Pons (tissue), 1 donor: ENCODE data around the gene INO80E.
A peak's percentile ranks its signal among the peaks of the same experiment; 100 is the strongest.
"Not testable (repeated sequence)": the region's sequence is repeated elsewhere in the genome, so short reads cannot be mapped to it uniquely, and the experiment has no call there.

Source experiments
- DNase-seq: peaks from one replicate; pipeline ENCODE4 v3.0.0-alpha.2; 2016; ENCODE audit warnings: low spot score

Gene INO80E, protein sequence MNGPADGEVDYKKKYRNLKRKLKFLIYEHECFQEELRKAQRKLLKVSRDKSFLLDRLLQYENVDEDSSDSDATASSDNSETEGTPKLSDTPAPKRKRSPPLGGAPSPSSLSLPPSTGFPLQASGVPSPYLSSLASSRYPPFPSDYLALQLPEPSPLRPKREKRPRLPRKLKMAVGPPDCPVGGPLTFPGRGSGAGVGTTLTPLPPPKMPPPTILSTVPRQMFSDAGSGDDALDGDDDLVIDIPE

DNA sequence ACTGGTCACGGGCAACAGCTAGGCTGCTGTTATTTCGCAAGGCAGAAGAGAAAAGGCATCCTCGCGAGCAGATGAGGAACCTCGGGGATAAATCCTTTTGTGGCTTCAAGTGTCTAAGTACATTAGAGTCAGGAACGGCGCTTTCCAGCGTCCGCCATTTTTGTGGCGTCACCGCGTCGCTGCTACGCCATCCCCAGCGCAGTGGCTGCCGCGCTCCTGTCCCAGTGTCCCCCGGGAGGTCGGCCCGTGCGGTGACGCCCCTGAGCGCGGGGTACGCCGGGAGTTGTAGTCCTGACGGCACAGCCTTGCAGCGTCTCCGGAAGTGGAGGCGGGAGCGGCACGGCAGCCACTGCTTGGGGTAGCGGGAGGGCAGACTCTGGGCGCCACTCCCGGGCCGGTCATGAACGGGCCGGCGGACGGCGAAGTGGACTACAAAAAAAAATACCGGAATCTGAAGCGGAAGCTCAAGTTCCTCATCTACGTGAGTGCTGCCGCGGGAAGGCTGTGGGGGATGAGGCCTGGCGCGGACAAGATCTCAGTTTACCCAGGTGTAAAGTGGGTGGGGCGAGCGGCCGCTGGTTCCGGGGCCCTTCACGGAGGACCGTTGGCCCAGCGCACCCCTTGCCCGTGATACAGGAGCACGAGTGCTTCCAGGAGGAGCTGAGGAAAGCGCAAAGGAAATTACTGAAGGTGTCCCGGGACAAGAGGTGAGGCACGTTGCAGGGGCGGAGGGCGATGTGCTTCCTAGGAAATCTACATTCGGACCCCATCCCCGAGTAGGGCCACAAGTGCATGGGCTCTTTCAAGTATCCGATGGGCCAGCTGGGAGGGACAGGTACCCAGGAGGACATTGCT, at the start of gene INO80E:
TSS of gene INO80E (plus strand) at position 331 of the 855 bp plus-strand sequence. CDS start at position 401, 70 bp downstream.
- peak; percentile 96 for DNase-seq

DNA sequence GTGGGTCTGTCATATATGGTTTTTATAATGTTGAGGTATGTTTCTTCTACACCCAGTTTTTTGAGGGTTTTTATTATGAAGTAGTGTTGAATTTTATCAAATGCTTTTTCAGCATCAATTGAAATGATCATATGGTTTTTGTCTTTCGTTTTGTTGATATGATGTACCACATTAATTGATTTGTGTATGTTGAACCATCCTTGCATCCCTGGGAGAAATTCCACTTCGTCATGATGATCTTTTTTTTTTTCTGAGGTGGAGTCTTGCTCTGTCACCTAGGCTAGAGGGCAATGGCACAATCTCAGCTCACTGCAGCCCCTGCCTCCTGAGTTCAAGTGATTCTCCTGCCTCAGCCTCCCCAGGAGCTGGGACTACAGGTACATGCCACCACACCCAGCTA, 48.1 kb upstream of the INO80E start:
- no peak for DNase-seq

DNA sequence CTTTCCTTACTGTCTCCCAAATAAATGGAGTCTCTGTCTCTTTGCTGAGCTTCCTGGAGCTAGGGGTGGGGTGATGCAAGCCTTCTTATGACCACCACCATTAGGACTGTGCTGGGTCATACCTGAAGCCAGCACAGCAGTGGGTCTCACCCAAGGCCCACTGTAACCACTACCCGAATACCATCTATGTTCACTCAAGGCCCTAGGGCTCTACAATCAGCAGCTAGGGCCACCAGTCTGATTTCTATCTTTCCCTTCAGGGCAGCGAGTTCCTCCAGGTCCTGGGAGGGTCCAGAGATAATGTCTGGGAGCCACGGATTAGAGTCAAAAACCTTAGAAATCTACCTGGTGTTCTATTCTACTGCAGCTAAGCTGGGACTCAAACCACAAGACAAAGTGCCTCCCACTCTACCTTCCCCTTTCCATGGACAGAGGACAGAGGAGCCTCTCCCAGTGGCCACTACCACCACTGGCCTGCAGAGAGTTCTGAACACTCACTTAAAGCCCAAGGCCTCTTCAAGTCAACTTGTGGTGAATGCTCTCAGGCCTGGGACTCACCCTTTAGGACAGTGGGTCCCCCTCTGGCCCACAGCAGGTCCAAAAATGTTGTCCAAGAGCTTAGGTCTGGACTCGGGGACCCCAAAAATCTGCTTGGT, 45.1 kb upstream of the INO80E start:
- no peak for DNase-seq

DNA sequence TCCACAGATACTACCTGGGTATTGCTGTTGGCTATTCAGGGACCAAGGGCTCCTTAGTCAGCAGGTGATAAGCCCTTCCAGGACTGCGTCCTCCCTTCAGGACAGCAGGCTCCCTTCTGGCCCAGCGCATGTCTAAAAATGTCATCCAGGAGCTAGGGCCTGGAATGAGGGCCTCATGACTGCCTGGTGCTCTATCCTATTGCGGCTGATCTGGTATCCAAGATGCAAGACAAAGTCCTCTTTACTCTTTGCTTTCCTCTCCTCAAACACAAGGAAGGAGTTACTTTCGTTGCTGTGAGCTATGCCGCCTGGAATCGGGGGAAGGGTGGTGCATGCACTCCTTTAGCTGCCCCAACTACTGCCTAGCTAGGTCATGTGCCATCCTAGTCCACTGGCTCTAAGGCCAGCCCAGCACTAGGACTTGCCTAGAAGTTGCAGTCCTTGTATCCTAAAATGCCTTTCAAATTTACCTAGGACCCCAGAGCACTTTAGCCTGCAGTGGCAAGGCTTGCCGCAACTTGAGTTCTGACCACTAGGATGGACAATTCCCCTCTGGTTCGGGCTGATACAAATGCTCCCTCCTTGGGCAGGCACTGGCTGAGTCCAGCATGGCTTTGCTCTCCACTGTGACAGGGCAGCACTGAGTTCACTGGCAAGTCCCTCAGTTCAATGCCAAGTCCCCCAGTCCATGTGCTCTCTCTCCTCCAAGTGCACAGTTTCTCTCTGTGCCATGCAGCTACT, 44.2 kb upstream of the INO80E start:
- no peak for DNase-seq

DNA sequence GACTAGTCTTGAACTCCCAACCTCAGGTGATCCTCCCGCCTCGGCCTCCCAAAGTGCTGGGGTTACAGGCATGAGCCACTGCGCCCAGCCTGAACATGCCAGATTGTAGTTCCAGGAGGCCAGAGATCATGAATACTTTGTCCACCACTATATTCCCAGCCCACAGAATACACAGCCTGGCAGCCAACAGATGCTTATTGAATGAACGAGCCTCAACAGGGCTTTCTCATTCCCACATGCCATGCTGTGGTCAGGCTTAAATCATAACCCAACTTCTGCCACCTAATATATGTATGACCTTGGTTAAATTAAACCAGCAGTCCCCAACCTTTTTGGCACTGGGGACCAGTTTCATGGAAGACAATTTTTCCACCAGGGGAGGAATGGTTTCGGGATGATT, 37.3 kb upstream of the INO80E start:
- DNase-seq = no peak

DNA sequence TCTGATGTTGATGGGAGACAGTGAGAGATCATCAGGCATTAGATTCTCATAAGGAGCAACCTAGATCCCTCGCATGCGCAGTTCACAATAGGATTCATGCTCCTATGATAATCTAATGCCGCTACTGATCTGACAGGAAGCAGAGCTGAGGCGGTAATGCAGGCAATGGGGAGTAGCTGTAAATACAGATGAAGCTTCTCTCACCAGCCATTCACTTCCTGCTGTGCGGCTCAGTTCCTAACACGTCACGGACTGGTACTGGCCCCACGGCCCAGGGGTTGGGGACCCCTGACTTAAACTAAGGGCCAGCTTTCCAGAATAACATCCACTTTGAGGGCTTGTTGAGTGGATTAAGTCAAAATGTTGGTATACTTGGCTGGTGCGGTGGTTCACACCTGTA, 36.7 kb upstream of the INO80E start:
- no peak for DNase-seq

DNA sequence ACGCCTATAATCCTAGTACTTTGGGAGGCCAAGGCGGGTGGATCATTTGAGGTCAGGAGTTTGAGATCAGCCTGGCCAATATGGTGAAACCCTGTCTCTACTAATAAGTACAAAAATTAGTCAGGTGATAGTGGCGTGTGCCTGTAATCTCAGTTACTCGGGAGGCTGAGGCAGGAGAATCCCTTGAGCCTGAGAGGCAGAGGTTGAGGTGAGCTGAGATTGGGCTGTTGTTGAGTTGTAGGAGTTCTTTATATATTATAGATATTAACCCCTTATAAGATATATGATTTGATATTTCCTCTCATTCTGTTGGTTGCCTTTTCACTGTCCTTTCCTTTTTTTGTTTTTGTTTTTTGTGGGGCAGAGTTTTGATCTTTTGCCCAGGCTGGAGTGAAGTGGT, 36.2 kb upstream of the INO80E start:
- DNase-seq = not testable (repeated sequence)

DNA sequence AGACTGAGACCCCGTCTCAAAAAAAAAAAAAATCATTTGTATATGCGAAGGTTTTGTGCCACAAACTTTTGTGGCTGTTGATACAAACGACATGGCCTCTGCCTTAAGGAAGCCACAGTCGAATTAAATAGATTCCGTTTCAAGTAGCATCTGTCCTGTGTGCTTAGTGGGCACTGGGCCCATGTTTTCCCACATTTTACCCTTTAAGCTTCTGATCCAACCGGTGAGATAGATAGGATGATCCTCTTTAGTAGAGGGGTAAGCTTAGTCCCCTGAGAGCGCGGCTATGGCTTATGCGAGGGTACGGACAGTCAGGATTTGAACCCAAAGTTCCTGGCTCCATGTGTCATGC, 34.9 kb upstream of the INO80E start:
- no peak for DNase-seq

DNA sequence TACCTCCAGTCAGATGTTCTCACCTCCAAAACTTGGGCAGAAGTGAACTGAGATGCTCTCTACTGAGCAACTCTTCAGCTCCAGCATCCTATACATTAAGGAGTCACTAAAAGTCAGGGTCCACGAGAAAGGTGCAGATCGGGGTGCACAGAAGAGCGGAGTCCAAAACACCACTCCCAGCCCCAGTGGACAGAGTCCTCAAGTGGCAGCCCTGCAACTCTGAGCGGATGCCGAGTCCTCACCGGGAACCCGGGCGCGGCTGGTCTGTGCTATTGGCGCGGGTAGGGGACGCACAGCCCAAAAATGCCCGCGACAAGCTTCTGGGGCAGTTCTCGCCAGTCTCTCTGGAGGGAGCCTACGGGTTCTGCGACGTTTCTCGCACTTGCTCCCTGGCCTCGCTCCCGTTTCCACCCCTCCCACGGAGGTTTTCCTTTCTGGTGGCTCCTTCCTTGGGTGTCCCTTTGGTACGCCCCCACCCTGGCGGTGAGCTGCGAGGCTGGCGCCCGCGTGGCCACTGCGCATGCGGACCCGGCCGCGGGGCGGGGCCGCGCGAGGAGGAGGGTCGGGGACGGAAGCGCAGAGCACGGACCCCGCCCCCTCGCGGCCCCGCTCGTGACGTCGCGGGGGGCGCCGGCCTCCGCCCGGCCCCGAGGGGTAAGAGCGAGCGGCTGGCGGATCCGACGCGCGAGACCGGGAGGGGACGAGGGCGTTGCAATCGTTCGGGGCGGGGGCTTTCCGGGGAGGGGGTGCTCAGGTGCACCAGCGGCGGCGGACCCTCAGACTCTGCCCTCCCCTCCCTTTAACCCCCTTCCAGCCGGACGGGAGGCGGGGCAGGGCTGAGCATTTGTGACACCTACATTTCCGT, 34.3 kb upstream of the INO80E start, which contains the start of gene TMEM219:
TSS of gene TMEM219 (plus strand) at position 601 of the 865 bp plus-strand sequence. CDS start 1,065 bp downstream, outside the sequence.
- DNase-seq = peak; percentile 93

DNA sequence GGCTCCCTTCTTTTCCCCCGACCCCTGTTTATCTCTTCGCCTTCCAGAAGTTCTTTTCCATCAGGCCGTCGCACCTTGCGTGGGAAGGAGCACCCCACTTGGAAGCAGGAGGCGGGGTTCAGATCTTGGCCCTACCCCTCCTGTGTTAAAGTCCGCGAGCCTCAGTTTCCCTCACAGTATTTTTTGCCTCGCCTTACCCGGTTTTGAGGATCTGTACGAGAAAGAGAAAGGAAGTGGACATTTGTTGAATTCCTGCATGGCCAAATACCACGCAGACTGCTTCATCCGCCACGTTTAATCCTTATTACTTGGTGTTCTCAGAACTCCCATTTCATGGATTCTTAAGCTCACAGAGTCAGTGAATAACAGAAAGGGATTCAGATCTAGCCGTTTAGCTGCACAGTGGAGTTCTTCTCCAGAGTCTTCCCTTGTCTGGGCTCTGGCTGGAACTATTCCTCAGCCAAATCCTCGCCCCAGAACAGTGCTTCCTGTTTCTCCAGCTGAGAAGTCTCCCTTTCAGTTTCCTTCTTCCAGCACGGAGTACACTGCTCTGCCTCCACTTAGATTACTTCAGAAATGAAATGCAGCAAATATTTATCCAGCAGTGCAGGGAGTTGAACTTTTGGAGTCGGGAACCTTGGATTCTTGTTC, 33.6 kb upstream of the INO80E start:
- peak; percentile 42 for DNase-seq

DNA sequence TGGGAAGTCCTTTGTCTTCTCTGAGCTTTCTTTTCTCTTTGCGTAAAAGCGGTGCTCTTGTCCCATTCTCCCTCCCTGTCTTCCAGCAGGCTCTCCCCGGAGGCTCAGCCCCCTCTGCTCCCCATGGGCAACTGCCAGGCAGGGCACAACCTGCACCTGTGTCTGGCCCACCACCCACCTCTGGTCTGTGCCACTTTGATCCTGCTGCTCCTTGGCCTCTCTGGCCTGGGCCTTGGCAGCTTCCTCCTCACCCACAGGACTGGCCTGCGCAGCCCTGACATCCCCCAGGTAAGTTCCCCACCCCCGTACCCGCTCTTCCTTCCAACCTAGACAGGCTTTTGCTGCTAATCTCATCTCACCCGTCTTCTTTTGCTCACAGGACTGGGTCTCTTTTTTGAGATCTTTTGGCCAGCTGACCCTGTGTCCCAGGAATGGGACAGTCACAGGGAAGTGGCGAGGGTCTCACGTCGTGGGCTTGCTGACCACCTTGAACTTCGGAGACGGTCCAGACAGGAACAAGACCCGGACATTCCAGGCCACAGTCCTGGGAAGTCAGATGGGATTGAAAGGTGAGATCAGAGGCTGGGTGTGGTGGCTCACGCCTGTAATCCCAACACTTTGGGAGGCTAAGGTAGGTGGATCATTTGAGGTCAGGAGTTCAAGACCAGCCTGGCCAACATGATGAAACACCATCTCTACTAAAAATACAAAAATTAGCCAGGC, 32.9 kb upstream of the INO80E start:
- no peak for DNase-seq

DNA sequence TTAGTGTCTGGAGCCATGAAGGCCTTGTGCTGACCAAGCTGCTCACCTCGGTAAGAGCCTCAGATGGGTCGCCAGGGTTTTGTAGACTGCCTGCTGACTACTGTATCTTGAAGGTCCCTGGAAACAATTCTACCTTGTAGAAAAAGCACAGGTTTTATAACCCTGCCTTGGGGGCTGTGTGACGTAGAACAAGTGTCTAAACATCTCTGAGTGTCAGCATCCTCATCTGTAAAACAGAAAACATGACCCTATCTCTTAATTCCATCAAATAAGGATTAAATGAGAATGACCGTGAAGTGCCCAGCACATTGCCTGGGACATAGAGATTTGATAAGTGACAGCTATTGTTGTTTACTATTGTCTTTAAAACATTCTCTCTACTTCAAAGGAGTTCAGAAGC, 27.8 kb upstream of the INO80E start:
- DNase-seq = no peak

DNA sequence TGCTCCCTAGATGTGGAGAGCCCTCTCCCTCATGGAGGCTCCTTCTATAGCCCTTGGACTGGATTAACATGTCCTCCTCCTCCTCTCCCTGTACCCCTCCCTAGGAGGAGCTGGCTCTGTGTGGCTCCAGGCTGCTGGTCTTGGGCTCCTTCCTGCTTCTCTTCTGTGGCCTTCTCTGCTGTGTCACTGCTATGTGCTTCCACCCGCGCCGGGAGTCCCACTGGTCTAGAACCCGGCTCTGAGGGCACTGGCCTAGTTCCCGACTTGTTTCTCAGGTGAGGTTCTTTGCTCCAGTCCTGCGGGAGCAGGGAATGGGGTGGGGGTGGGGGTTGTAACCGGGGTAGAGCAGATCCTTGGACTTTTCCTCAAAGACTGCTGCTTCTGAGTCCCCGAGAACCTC, 24.7 kb upstream of the INO80E start:
- DNase-seq = no peak

DNA sequence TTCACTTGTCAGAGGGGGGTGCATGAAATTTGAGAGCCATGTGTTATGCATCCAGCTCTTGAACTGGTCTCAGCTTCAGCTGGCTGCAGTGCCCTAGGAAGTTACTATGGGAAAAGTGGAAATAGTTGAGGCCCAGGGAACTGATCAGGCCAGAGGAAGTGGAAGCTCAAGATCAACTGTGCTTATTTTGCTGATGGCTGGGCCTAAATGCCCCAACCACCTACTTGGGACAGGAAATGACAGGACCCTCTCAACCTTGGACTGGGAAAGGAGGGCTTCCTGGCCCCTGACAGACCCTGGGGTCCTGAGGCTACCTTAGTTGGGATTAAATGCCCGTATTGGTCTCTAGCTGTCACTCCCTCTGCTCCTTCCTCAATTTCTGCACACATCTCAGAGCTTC, 23.5 kb upstream of the INO80E start:
- DNase-seq = no peak

DNA sequence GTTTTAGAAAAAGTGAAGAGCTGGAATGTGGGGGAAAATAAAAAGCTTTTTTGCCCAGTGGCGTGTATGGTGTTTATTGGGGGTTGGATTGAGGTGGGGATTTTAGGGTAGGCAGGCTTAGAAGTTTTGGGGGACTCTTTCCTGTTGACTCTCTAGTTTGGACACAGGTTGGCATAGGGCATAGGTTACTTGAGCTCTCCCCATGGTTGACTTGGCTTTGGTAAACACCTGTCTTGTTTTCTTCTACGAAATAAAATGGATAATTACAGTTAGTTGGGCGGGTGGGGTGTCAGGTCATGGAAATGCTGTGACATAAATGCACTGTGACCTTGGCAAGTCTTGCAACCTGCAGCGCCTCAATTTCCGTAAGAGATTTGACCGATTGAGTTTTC, 23.1 kb upstream of the INO80E start:
- DNase-seq = no peak

DNA sequence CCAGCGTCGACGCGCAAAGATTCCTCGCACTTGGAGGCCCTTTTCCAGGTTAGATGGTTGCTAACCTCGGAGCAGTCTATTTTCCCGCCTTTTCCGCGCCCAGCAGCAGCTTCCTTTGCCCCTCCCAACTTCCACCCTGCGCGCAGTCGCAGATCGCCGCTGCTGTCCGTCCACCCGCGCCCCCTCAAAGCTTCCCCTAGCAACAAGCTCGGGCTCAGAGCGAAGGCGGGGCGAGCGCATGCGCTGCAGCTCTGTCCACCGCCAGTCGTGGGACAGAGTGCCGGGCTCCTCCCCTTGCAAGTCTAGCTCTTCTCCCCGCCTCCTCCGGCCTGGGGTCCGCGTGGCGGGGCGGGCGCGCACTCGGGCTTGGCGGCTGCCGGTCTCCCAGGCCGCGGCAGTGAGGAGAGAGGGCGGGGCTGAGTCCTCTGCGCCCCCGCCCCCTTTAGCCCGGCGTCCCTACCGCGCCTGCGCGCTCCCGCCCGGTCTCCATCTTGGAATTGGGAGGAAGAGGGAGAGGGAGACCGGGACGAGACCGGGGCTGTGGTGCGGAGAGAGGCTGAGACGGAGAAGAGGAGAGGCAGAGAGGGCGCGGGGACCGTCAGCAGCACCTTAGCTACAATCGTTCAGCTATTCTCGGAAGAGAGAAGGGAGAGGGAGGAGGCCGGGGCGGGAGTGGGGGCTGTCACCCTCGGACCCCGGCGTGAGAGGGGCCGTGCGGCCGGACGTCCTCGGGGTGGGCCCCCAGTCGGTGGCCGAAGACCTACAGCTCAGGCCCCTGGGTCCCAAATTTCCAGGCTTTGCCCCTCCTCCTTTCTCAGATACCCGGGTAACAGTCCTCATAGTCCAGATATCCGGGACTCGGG, 22.4 kb upstream of the INO80E start, which contains the start of gene TAOK2:
TSS of gene TAOK2 (plus strand) at position 485 of the 863 bp plus-strand sequence. CDS start 3,905 bp downstream, outside the sequence.
- peak; percentile 99 for DNase-seq

DNA sequence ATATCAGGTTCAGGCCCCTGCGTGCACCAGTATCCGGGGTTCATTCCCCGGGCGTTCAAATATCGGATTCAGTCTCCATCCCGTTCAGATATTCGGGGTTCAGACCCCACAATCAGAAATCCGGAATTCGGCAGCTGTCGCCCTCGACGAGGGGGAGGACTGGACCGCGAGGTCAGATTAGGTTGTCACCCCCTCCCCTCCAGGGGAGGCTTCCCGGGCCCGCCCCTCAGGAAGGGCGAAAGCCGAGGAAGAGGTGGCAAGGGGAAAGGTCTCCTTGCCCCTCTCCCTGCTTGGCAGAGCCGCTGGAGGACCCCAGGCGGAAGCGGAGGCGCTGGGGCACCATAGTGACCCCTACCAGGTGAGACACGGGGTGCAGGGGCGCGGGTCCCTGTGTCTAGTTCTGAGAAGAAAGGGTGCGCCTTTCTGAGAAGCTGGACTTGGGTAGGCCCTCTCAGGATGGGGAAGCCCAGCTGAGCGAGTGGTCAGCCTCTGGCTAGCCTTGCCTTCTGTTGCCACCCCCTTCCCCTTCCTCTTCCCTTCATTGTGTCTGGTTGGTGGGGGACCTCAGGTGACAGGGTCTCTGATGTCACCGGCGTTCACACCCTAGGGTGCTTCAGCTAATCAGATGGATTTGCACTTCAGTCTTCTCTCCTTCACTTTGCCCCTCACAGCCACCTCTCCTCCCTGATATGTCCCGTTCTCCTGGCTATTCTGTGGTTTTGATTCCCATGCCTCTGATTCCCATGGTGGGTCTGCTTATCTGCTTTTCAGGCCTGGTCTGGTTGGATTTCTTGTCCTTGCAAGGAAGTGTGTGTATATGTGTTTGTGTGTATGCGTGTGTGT, 21.5 kb upstream of the INO80E start:
- DNase-seq = peak; percentile 22

DNA sequence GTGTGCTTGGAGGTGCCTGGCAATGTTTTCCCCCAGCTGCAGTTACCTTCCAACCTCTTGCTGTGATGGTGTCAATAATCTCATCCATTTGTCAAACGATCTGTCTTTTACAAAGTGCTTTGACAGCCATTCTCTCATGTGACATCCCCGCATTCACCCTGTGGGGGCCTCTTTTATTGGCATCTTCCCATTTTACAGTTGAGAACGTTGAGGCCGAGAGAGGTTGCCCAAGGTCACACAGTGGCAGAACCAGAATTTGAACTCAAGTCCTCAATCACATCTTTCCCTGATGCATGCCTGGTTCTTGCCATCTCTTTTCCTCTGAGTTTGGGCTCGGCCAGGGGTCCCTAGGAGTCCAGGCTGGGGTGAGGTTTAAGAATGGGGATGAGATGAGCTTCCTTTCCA, 20.9 kb upstream of the INO80E start:
- DNase-seq = no peak
